Urinary bladder (tissue), 4 donors: ENCODE data around the gene PVR. TPM values are rescaled to one million over a fixed set of nuclear protein-coding genes. Genes with fewer than 3 reads are reported as not detected.
A peak's percentile ranks its signal among the peaks of the same experiment; 100 is the strongest.
"Not testable (repeated sequence)": the region's sequence is repeated elsewhere in the genome, so short reads cannot be mapped to it uniquely, and the experiment has no call there.

ENCODE experiments used
- DNase-seq: peaks from one replicate; pipeline ENCODE4 v3.0.0-alpha.2; 2015; ENCODE audit errors: extremely low spot score
- H3K27ac ChIP-seq: one replicate; pipeline ENCODE4 v1.5.1; 2013; ENCODE audit warnings: low read depth, mild to moderate bottlenecking, moderate library complexity
- H3K36me3 ChIP-seq: one replicate; pipeline ENCODE4 v1.6.1; 2013; ENCODE audit warnings: mild to moderate bottlenecking, moderate library complexity; ENCODE audit not compliant: insufficient read depth
- H3K4me1 ChIP-seq: one replicate; pipeline ENCODE4 v1.6.1; 2013; ENCODE audit warnings: mild to moderate bottlenecking, moderate library complexity; ENCODE audit not compliant: insufficient read depth
- H3K4me3 ChIP-seq: one replicate; pipeline ENCODE4 v1.5.1; 2013; ENCODE audit warnings: low read depth, low read length
- WGBS: extraction: QIAGEN DNeasy Blood & Tissue Kit; methylation state at CpG from one replicate; pipeline ENCODE4 v1.1.7; 2013; 5-methylcytosine and 5-hydroxymethylcytosine counted together
- polyA plus RNA-seq: library from polyadenylated mRNA; stranded (reverse); fragments of 200-250 nt; gene quantifications from one replicate; pipeline ENCODE4 v1.2.3, GENCODE V29; 2013
- total RNA-seq: library from RNA; depleted of rRNA; stranded (reverse); fragments of >200 nt; gene quantifications from one replicate; pipeline ENCODE4 v1.2.3, GENCODE V29; 2014
- donor health status: healthy with polysubstance abuse.
- donor health status: healthy.

The PVR gene
- total and polyA plus RNA-seq, 2 donors, result 19.3 to 21.3 TPM

DNA sequence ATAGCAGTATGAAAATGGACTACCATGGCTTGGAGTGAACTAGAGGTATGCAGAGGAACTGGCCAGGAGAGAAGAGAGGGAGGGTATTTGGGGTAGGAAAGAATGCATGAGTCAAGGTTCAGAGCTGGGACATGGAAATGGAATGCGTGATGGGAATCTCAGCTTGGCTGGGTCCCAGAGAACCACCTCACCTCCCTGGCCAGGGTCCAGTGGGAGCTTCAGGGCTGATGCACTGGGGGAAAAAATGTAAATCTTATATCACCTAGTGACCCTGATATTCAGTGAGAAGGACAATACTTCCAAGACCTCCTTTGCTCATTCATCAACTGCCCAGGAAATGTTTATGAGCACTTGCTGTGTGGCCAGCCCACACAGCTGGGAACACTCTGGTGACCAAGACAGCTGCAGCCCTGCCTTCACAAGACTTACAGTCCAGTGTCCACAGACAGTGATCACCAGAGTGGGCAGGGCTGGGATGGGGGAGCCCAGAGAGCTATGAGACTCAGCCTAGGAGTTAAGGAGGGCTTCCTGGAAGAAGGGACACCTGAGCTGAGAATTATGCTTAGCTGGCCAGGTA, 17.6 kb upstream of the PVR start:
- Histone ChIP-seq H3K27ac (no peak overlapping the region), H3K4me1 (no peaks in the 10 kb centered on the region), H3K36me3 (no peaks in the 10 kb centered on the region), H3K4me3 (no peak overlapping the region)
- no peak for DNase-seq
- 14% methylated on average over 1 of the region's 1 CpG for WGBS

DNA sequence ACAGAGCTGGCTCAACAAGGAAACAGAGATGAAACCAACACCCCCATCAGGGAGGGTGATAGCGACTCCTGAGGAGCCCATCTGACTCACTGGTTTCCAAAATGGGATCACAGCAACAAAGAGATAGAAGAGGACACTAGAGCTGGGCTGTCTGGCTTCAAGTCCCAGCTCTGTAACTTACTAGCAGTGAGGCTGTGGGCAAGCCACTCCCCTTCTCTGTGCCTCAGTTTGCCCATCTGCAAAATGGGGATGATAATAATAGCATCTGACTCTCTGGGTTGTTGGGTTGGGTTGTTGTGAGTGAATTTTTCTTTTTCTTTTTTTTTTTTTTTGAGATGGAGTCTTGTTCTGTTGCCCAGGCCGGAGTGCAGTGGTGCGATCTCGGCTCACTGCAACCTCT, 16.1 kb upstream of the PVR start:
- no peaks in the 10 kb centered on the region for H3K36me3 ChIP-seq
- no peak overlapping the region for H3K27ac ChIP-seq
- no peak for DNase-seq
- no peaks in the 10 kb centered on the region for H3K4me1 ChIP-seq
- no peak overlapping the region for H3K4me3 ChIP-seq
- WGBS, result 95% methylated on average over 4 of the region's 4 CpGs

DNA sequence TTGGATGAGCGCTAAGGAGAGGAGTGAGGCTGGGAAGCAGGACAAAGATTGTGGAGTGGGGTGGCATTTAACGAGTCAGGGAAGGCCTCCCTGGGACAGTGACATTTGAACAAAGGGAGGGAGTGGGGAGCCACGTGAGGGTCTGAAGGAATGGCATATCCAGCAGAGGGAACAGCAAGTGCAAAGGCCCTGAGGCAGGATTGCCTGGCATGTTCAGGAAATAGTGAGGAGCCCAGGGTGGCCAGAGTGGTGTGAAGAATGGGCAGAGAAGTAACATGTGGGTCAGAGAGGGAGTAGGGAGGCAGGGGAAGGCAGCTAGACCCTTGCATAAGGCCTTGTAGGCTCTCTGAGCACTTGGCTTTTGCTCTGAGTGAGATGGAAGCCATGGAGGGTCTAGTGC, 14.9 kb upstream of the PVR start:
- Histone ChIP-seq H3K36me3 (no peaks in the 10 kb centered on the region), H3K27ac (no peak overlapping the region), H3K4me3 (no peak overlapping the region), H3K4me1 (no peaks in the 10 kb centered on the region)
- DNase-seq, result no peak
- WGBS, result 90% methylated on average over 3 of the region's 3 CpGs

DNA sequence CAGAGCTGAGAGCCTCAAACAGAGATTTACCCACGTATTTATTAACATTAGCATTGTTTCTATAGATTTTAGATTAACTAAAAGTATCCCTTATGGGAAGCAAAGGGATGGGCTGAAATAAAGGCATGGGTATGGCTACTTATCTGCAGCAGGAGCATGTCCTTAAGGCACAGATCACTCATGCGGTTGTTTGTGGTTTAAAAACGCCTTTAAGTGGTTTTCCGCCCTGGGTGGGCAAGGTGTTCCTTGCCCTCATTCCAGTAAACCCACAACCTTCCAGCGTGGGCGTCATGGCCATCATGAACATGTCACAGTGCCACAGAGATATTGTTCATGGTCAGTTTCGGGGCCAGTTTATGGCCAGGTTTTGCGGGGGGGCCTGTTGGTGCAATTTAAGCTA, 12.1 kb upstream of the PVR start:
- WGBS, result 89% methylated on average over 8 of the region's 8 CpGs
- not testable (repeated sequence) for H3K27ac ChIP-seq, H3K4me3 ChIP-seq, H3K36me3 ChIP-seq, DNase-seq, H3K4me1 ChIP-seq

DNA sequence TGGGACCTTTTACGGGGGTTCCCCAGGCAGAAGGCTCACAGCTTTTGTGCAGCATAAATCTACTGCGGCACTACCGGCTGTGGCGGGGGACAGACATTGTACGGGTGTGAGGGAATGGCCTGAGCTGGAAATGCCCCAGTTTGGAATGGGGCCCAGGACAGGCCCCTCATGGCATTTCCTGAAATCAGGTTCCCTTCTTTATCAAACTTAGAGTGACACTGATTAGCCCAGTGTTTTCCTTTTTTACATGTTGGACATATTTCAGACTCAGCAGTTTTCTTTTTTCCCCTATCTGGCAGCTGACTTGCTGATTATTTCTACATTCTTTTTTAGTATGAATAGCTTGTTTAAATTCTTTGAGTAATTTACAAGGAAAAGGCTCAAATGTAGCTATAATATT, 9.7 kb upstream of the PVR start:
- 18% methylated on average over 5 of the region's 5 CpGs for WGBS
- DNase-seq, H3K4me1 ChIP-seq, H3K36me3 ChIP-seq, H3K4me3 ChIP-seq, H3K27ac ChIP-seq: not testable (repeated sequence)

DNA sequence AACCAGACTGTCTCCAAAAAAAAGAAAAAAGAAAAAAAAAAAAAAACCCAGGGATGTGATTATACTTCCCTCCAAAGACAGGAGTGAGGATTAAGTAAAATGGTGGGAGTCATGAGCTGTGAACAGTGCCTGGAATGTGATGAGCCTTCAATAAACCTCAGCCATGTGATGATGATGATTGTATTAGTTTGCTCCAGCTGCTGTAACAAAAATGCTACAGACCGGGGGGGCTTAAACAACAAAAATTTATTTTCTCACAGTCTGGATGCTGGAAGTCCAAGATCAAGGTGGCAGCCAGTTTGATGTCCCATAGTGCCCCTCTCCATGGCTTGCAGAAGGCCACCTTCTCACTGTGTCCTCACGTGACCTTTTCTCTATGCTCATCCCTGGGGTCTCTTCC, 8.9 kb upstream of the PVR start:
- no peak for DNase-seq

DNA sequence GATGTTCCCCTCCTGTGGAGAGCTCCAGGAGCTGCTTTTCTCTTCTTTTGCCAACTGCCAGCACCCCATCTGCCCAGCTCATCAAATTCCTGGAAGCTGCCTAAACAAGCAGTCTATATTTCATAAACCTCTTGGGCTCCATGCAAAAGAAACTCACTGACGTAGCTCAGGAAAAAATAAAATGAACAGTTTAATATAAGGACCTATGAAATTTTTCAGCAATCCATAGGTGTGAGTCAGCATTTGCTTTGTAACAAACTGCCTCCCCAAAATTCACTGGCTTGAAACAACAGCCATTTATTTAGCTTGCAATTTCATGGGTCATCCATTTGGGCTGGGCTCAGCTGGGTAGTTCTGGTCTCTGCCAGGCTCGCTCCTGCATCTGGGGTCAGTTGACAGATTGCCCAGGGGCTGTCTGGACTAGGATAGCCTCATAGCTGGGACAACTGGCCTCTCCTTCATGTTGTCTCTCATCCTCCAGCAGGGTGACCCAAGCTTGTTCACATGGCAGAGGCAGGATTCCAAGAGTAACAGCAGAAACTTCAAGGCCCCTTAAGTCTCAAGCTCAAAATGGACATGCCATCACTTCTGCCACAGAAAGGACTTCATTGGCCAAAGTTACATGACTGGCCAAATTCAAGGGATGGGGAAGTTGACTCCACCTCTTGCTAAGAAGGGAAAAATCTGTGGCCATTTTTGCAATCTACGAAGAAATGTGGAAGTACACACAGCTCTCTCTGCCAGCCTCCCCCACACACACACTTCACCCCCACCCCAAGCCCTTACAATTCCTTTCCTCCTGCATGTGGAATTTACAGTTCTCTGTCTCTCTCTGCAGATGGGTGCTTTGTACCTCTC, 7.9 kb upstream of the PVR start:
- DNase-seq, result no peak
- 80% methylated on average over 3 of the region's 3 CpGs for WGBS
- Histone ChIP-seq H3K4me1 (no peaks in the 10 kb centered on the region), H3K4me3 (no peak overlapping the region), H3K27ac (no peak overlapping the region), H3K36me3 (no peaks in the 10 kb centered on the region)

More for the DNA sequence above, 8.9 kb upstream of the PVR start:
- WGBS, result 96% methylated on average over 2 of the region's 2 CpGs
- Histone ChIP-seq H3K27ac (no peak overlapping the region), H3K4me1 (no peaks in the 10 kb centered on the region), H3K4me3 (no peak overlapping the region), H3K36me3 (no peaks in the 10 kb centered on the region)

DNA sequence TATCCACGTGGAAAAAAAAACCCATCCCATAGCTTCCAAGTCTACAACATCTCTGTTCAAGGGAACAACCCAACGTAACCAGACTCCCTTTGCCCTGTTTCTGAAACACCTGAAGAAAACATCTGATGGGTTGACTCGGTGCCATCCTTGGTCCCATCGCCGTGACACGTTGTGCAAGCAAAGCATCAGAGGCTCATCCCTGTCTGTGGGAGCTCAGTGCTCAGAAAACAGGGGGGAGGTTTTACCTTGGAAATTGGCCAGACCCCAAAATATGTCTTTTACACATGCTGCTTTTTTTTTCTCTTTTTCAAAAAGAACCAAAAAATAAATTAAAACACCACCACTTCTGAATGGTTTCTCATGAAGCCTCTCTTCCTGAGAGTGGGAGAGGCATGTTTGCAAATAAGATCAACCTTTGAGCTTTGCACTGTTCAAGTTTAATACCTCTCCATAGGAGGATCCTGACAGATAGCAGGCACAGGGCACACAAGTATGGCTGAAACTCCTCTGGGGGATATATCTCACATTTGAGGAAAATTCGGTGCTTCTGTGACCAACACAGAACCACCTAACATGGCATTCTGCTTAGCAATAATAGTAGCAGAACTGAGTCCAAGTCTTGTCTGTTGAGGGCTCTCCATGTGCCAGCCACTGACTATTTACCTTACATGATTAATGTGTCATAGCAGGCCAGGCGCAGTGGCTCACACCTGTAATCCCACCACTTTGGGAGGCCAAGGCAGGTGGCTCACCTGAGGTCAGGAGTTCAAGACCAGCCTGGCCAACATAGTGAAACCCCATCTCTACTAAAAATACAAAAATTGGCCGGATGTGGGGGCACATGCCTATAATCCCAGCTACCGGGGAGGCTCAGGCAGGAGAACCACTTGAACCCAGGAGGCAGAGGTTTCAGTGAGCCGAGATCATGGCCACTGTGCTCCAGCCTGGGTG, 7.0 kb upstream of the PVR start:
- Histone ChIP-seq H3K4me3 (no peak overlapping the region), H3K36me3 (no peaks in the 10 kb centered on the region), H3K27ac (no peak overlapping the region), H3K4me1 (no peaks in the 10 kb centered on the region)
- no peak for DNase-seq
- WGBS, result 84% methylated on average over 11 of the region's 11 CpGs

DNA sequence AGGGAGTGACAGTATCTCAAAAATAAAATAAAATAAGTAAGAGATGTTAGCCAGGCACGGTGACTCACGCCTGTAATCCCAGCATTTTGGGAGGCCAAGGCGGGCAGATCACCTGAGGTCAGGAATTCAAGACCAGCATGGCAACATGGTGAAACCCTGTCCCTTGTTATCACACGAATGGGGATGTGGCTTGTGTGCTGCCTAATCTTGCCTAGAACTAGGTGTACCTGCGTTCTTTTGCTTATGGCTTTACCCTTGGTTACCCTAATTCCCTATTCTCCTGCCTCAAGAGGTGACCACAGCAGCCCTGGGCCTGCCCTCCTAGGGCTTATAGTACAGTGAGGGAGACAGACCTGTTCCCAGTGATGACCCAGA, 6.3 kb upstream of the PVR start:
- no peak overlapping the region for H3K27ac ChIP-seq
- no peak for DNase-seq
- H3K4me3 ChIP-seq, result no peak overlapping the region
- H3K36me3 ChIP-seq, result no peaks in the 10 kb centered on the region
- H3K4me1 ChIP-seq, result no peaks in the 10 kb centered on the region
- WGBS, result 92% methylated on average over 5 of the region's 5 CpGs

DNA sequence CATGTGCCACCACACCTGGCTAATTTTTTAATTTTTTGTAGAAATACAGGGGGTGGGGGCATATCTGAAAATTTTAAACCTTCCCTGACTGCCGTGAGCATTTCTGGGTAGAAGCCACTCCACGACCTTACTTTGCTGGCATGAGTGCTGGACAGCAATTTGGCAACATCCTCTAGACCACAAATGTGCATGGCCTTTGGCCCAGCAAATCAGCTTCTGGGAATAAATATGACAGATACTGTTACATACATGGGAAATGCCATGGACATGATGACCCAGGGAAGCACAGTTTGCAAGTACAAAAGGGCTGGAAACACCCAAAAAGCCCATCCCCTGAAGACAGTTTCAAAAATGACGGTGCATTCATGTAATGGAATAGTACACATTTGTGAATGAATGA, 3.2 kb upstream of the PVR start:
- DNase-seq, result no peak
- H3K4me3 ChIP-seq, result no peak overlapping the region
- H3K27ac ChIP-seq, result no peak overlapping the region
- WGBS, result 76% methylated on average over 3 of the region's 3 CpGs
- no peaks in the 10 kb centered on the region for H3K36me3 ChIP-seq
- no peaks in the 10 kb centered on the region for H3K4me1 ChIP-seq

DNA sequence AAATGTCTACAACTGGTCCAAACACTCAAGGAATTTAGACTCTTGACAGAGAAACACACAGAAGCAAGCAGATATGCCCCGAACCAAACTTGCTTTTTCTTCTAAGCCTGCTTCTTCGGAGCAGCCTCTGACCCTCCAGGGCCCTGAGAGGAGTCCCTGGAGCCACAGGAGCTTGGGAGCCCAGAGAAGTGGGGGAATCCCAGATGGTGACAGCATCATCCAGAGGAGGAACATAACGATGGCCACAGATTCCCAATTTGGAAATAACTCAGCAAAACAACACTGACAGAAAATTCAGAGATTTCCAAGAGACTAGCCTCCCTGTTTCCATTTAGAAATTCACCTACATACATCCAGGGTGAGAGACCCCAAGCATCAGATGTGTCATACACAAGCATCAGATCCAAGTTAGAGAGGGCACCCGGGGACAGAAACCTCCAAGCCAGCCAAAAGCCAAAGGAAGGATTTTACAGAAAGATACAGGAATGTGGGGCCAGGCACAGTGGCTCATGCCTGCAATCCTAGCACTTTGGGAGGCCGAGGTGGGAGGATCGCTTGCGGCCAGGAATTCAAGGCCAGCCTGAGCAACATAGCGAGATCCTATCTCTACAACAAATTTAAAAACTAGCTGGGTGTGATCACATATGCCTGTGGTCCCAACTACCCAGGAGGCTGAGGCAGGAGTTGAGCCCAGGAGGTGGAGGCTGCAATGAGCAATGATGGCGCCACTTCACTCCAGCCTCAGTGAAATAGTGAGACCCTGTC, 2.0 kb upstream of the PVR start:
- WGBS, result 89% methylated on average over 9 of the region's 9 CpGs
- no peak for DNase-seq
- Histone ChIP-seq H3K4me1 (no peaks in the 10 kb centered on the region), H3K4me3 (no peak overlapping the region), H3K36me3 (no peaks in the 10 kb centered on the region), H3K27ac (no peak overlapping the region)

DNA sequence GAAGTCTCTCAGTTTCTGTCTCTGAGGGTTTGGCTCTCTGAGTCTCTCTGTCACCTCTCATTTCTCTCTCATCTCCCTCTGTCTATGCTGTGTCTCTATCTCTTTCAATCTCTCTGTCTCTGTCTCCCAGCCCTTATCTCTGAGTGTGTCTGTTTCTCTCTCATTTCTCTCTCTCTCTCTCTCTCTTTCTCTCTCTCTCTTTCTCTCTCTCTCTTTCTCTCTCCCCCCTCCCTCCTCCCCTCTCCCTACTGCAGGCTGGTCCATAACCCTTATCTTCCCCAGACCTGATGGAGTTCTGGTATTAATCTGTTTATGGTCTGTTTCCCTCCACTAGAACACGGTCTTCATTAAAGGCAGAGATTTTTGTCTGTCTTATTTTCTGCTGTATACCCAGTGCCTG, 1.3 kb upstream of the PVR start:
- Histone ChIP-seq H3K27ac (no peak overlapping the region), H3K4me1 (no peaks in the 10 kb centered on the region), H3K36me3 (no peaks in the 10 kb centered on the region), H3K4me3 (no peak overlapping the region)
- DNase-seq, result no peak
- WGBS, result 37% methylated on average over 1 of the region's 1 CpG

DNA sequence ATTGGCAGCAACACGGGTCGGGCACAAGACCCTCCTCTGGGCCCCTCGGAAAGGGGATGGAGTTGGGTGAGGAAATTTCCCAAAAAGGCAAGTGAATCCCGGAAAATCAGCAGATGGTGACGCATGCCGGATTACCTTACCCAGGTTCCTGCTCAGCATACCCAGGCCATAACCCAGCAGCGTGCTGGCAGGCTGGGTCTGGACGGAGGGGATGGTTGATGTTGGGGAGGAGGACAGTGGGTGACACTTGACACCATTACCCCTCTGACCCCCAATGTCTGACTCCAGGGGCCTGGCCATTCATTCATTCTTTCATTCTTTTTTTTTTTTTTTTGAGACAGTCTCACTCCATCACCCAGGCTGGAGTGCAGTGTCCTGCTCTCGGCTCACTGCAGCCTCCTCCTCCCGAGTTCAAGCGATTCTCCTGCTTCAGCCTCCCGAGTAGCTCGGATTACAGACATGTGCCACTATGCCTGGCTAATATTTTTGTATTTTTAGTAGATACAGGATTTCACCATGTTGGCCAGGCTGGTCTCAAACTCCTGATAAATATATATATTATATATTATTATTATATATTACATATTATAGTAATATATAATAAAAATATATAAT, 799 bp downstream of the PVR start:
- no peaks in the 10 kb centered on the region for H3K4me1 ChIP-seq
- H3K36me3 ChIP-seq, result no peaks in the 10 kb centered on the region
- 10% methylated on average over 13 of the region's 13 CpGs for WGBS
- H3K27ac ChIP-seq, result no peak overlapping the region
- H3K4me3 ChIP-seq, result peak overlapping the region; percentile 76
- DNase-seq, result no peak
